Loucy (cell line): Measurements from ENCODE around the gene TTC7B.

ENCODE experiments used
- H2AFZ ChIP-seq: fragments of 200-600 bp; sonication (generic); 2 replicates; pipeline ENCODE4 v1.6.0; 2016; ENCODE audit warnings: antibody characterized with exemption, mild to moderate bottlenecking, low read length, moderate library complexity
- H3F3A ChIP-seq: fragments of 200-600 bp; 2 replicates; pipeline ENCODE4 v1.6.0; 2016; ENCODE audit warnings: antibody characterized with exemption, low read depth, mild to moderate bottlenecking
- H3K27me3 ChIP-seq: fragments of 200-600 bp; sonication (generic); 2 replicates; pipeline ENCODE4 v1.6.1; 2014; ENCODE audit warnings: low read length, mild to moderate bottlenecking; ENCODE audit not compliant: insufficient read depth, poor library complexity, severe bottlenecking
- H3K36me3 ChIP-seq: fragments of 200-600 bp; sonication (generic); 2 replicates; pipeline ENCODE4 v1.6.1; 2016; ENCODE audit warnings: low read length; ENCODE audit not compliant: insufficient read depth
- H3K4me1 ChIP-seq: fragments of 200-600 bp; sonication (generic); 2 replicates; pipeline ENCODE4 v1.5.1; 2014; ENCODE audit warnings: low read length, mild to moderate bottlenecking; ENCODE audit not compliant: insufficient read depth, poor library complexity, severe bottlenecking
- H3K4me2 ChIP-seq: fragments of 200-600 bp; sonication (generic); 2 replicates; pipeline ENCODE4 v1.6.0; 2014; ENCODE audit warnings: antibody characterized with exemption, low read length, low read depth, mild to moderate bottlenecking; ENCODE audit not compliant: poor library complexity, severe bottlenecking
- H3K4me3 ChIP-seq: fragments of 200-600 bp; sonication (generic); 2 replicates; pipeline ENCODE4 v1.5.1; 2014; ENCODE audit warnings: low read length, mild to moderate bottlenecking, mixed read lengths; ENCODE audit not compliant: poor library complexity, severe bottlenecking
- H3K79me2 ChIP-seq: fragments of 200-600 bp; sonication (generic); 2 replicates; pipeline ENCODE4 v1.6.1; 2014; ENCODE audit warnings: low read length; ENCODE audit not compliant: insufficient read depth
- H3K9ac ChIP-seq: fragments of 200-600 bp; sonication (generic); 2 replicates; pipeline ENCODE4 v1.6.0; 2014; ENCODE audit warnings: mild to moderate bottlenecking, low read depth, low read length, moderate library complexity; ENCODE audit not compliant: poor library complexity, severe bottlenecking
- H3K9me2 ChIP-seq: fragments of 200-600 bp; sonication (generic); replicated peaks from 2 replicates; pipeline ENCODE4 v1.6.1; 2016; ENCODE audit warnings: low read depth, low read length, mixed read lengths
- H3K9me3 ChIP-seq: fragments of 200-600 bp; sonication (generic); 2 replicates; pipeline ENCODE4 v1.6.1; 2014; ENCODE audit warnings: mild to moderate bottlenecking, antibody characterized with exemption, low read length, low read depth; ENCODE audit not compliant: insufficient read depth
- H4K20me1 ChIP-seq: fragments of 200-600 bp; sonication (generic); 2 replicates; pipeline ENCODE4 v1.6.0; 2014; ENCODE audit warnings: antibody characterized with exemption, low read length, mild to moderate bottlenecking; ENCODE audit not compliant: insufficient read depth, poor library complexity, severe bottlenecking
- CTCF ChIP-seq: fragments of 200-600 bp; sonication (generic); conservative IDR thresholded peaks from 2 replicates; pipeline ENCODE4 v1.5.1; 2014; ENCODE audit warnings: mild to moderate bottlenecking, antibody characterized with exemption, low read length
- EZH2phosphoT487 ChIP-seq: fragments of 200-600 bp; IDR thresholded peaks from 2 replicates; pipeline ENCODE4 v1.6.1; 2018; ENCODE audit warnings: antibody characterized with exemption, mild to moderate bottlenecking, moderate library complexity, borderline replicate concordance

TTC7B gene

GRCh38 chr14:90611501-90611900 is 204.7 kb downstream of the TTC7B start:
- H3K27me3 ChIP-seq = no peaks in the 10 kb centered on the region
- H3K9me2 ChIP-seq = no peaks in the 10 kb centered on the region
- TF ChIP-seq EZH2phosphoT487 = no peak
- no peak for TF ChIP-seq CTCF
- H2AFZ ChIP-seq = no peak overlapping the region
- no peak overlapping the region for H3K9ac ChIP-seq
- no peaks in the 10 kb centered on the region for H3K4me1 ChIP-seq
- no peaks in the 10 kb centered on the region for H3F3A ChIP-seq
- no peak overlapping the region for H3K4me3 ChIP-seq
- no peaks in the 10 kb centered on the region for H3K9me3 ChIP-seq
- H3K4me2 ChIP-seq = no peak overlapping the region
- H3K79me2 ChIP-seq = no peaks in the 10 kb centered on the region
- no peaks in the 10 kb centered on the region for H4K20me1 ChIP-seq
- H3K36me3 ChIP-seq = peaks cover 6% of the 10 kb centered on the region; the same call in 1 of the 2 replicates

- H3K9me3 ChIP-seq = no peaks in the 10 kb centered on the region
- H3F3A ChIP-seq = no peaks in the 10 kb centered on the region
- H4K20me1 ChIP-seq = no peaks in the 10 kb centered on the region
- H3K27me3 ChIP-seq = no peaks in the 10 kb centered on the region
- H3K36me3 ChIP-seq = peaks cover 6% of the 10 kb centered on the region; the same call in 1 of the 2 replicates
- no peaks in the 10 kb centered on the region for H3K9me2 ChIP-seq
- no peaks in the 10 kb centered on the region for H3K79me2 ChIP-seq
- no peak overlapping the region for H3K4me2 ChIP-seq
- no peaks in the 10 kb centered on the region for H3K4me1 ChIP-seq
- H3K9ac ChIP-seq = no peak overlapping the region
- no peak overlapping the region for H2AFZ ChIP-seq
- no peak overlapping the region for H3K4me3 ChIP-seq
- TF ChIP-seq EZH2phosphoT487 (no peak), CTCF (no peak)
Measured at GRCh38 chr14:90610346-90611040, 205.7 kb downstream of the TTC7B start.

DNA sequence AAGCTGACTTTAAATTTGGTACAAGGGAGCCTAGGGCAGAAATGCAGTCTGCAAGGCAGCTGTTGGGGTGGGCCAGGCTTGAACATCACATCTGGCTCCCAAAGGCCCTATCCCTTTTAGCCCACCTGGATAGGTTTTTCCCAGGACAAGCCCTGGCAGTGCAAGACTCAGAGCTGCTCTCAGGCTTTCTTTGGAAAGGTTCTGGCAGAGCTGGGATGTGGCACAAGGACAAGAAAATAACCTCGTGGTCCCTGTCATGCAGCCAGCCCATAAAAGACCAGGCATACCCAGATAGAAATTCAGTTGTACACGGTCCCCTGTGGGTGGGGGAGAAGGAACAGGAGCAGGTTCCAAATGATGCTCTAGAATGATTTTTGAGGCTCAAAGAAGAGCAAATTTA is 206.9 kb downstream of the TTC7B start:
- H3K4me1 ChIP-seq = no peaks in the 10 kb centered on the region
- H3K4me2 ChIP-seq = no peak overlapping the region
- no peak overlapping the region for H2AFZ ChIP-seq
- no peaks in the 10 kb centered on the region for H4K20me1 ChIP-seq
- no peak for TF ChIP-seq EZH2phosphoT487
- no peak for TF ChIP-seq CTCF
- H3K4me3 ChIP-seq = no peak overlapping the region
- no peaks in the 10 kb centered on the region for H3K27me3 ChIP-seq
- H3F3A ChIP-seq = no peaks in the 10 kb centered on the region
- H3K79me2 ChIP-seq = no peaks in the 10 kb centered on the region
- H3K9me3 ChIP-seq = no peaks in the 10 kb centered on the region
- H3K9me2 ChIP-seq = no peaks in the 10 kb centered on the region
- H3K36me3 ChIP-seq = peaks cover 6% of the 10 kb centered on the region; the same call in 1 of the 2 replicates
- H3K9ac ChIP-seq = no peak overlapping the region
